K562 (cell line): Measurements from ENCODE around the gene RASGRP1. TPM values are rescaled to one million over a fixed set of nuclear protein-coding genes. Genes with fewer than 3 reads are reported as not detected.

Source experiments
- BHLHE40 ChIP-seq: IDR thresholded peaks from 2 replicates; pipeline ENCODE4 v1.6.1; 2011; ENCODE audit warnings: low read length, improper control_type of control experiment
- CBFA2T3 ChIP-seq: fragments of 450-650 bp; IDR thresholded peaks from 2 replicates; pipeline ENCODE4 v1.6.1; 2017
- CEBPG ChIP-seq, 3 experiments: fragments of 200-800 bp in 1 of 3; sonication (Bioruptor generic) in 1 of 3; sonication (generic) in 1 of 3; formaldehyde crosslinking in 1 of 3; IDR thresholded peaks in 2 of 3; conservative IDR thresholded peaks in 1 of 3; 2 replicates each; pipeline versions ENCODE4 v1.6.1 to v1.8.0; 2016 to 2022; ENCODE audit warnings: missing compliant biosample characterization in 2 of 3, missing genetic modification characterization in 2 of 3, mild to moderate bottlenecking in 1 of 3, missing genetic modification reagents in 1 of 3
- CHAMP1 ChIP-seq: fragments of 450-650 bp; IDR thresholded peaks from 2 replicates; pipeline ENCODE4 v1.6.1; 2016; ENCODE audit warnings: mild to moderate bottlenecking
- DACH1 ChIP-seq: fragments of 450-650 bp; IDR thresholded peaks from 2 replicates; pipeline ENCODE4 v1.6.1; 2018; ENCODE audit not compliant: partially characterized antibody
- E2F6 ChIP-seq, 2 experiments: IDR thresholded peaks; 2 replicates each; pipeline ENCODE4 v1.6.1; 2011; ENCODE audit warnings: borderline replicate concordance in 1 of 2, control low read depth in 1 of 2, low read depth in 1 of 2, low read length in 1 of 2, mild to moderate bottlenecking in 1 of 2, mixed read lengths in 1 of 2, moderate library complexity in 1 of 2; ENCODE audit not compliant: insufficient read depth in 1 of 2, insufficient read length in 1 of 2, poor library complexity in 1 of 2, severe bottlenecking in 1 of 2; ENCODE audit errors: extremely low read depth in 1 of 2
- E2F8 ChIP-seq: fragments of 450-650 bp; IDR thresholded peaks from 2 replicates; pipeline ENCODE4 v1.7.1; 2018; ENCODE audit warnings: mild to moderate bottlenecking, low read depth; ENCODE audit not compliant: partially characterized antibody
- EP400 ChIP-seq: fragments of 450-650 bp; IDR thresholded peaks from 2 replicates; pipeline ENCODE4 v1.6.1; 2017; ENCODE audit warnings: antibody characterized with exemption, mild to moderate bottlenecking, moderate library complexity
- FOSL1 ChIP-seq: fragments of 200-800 bp; sonication (Bioruptor generic); conservative IDR thresholded peaks from 2 replicates; pipeline ENCODE4 v1.6.1; 2016; ENCODE audit warnings: missing genetic modification characterization, missing compliant biosample characterization
- GATA2 ChIP-seq: sonication (generic); formaldehyde crosslinking; IDR thresholded peaks from 2 replicates; pipeline ENCODE4 v1.4.0; 2020; ENCODE audit warnings: mild to moderate bottlenecking, missing genetic modification reagents
- NCOA1 ChIP-seq: fragments of 450-650 bp; IDR thresholded peaks from 2 replicates; pipeline ENCODE4 v1.6.1; 2016; ENCODE audit warnings: low read depth
- NR4A1 ChIP-seq, 2 experiments: fragments of 250-450 bp in 1 of 2; fragments of 450-650 bp in 1 of 2; sonication (Bioruptor Pico) in 1 of 2; IDR thresholded peaks; 2 replicates each; pipeline versions ENCODE4 v1.4.0 to v1.6.1; 2016 to 2020; ENCODE audit warnings: mild to moderate bottlenecking in 2 of 2, missing compliant biosample characterization in 1 of 2, missing genetic modification characterization in 1 of 2, moderate library complexity in 1 of 2
- PHF21A ChIP-seq: fragments of 450-650 bp; IDR thresholded peaks from 2 replicates; pipeline ENCODE4 v1.6.1; 2017; ENCODE audit warnings: low read depth, borderline replicate concordance
- RNF2 ChIP-seq: sonication (generic); IDR thresholded peaks from 2 replicates; pipeline ENCODE4 v1.6.1; 2016
- SMARCC2 ChIP-seq: fragments of 450-650 bp; IDR thresholded peaks from 2 replicates; pipeline ENCODE4 v1.6.1; 2017; ENCODE audit warnings: antibody characterized with exemption, moderate library complexity, mild to moderate bottlenecking, low read depth
- SMARCE1 ChIP-seq: fragments of 450-650 bp; IDR thresholded peaks from 2 replicates; pipeline ENCODE4 v1.7.1; 2016; ENCODE audit warnings: mild to moderate bottlenecking
- STAT5A ChIP-seq: IDR thresholded peaks from 2 replicates; pipeline ENCODE4 v1.6.1; 2012; ENCODE audit warnings: low read length, inconsistent platforms, borderline replicate concordance
- STAT5B ChIP-seq: fragments of 250-450 bp; sonication (Bioruptor Pico); IDR thresholded peaks from 2 replicates; pipeline ENCODE4 v1.8.0; 2021; ENCODE audit warnings: mild to moderate bottlenecking, inconsistent platforms
- ZNF175 ChIP-seq: fragments of 200-800 bp; sonication (Bioruptor generic); IDR thresholded peaks from 2 replicates; pipeline ENCODE4 v1.6.1; 2016; ENCODE audit warnings: low read depth, mild to moderate bottlenecking, missing genetic modification characterization, missing compliant biosample characterization
- ZNF263 ChIP-seq: sonication (generic); formaldehyde crosslinking; IDR thresholded peaks from 2 replicates; pipeline ENCODE4 v1.8.0; 2022; ENCODE audit warnings: mild to moderate bottlenecking, missing genetic modification reagents, borderline replicate concordance
- ZNF76 ChIP-seq: fragments of 250-450 bp; sonication (Bioruptor Pico); IDR thresholded peaks from 2 replicates; pipeline ENCODE4 v1.4.0; 2020; ENCODE audit warnings: mild to moderate bottlenecking, moderate library complexity, borderline replicate concordance
- polyA plus RNA-seq, 8 experiments: library from polyadenylated mRNA; depleted of rRNA in 4 of 8; stranded (reverse) in 5 of 8; unstranded in 3 of 8; fragments of >200 nt; fragmentation: Nextera tagmentation in 2 of 8; fragmentation: Illumina TruSeq in 1 of 8; extraction: Ambion mirVana in 2 of 8; extraction: Trizol in 1 of 8; gene quantifications; 2 replicates each; pipeline versions ENCODE4 v1.2.1 to v1.2.3, GENCODE V29; 2011 to 2014; ENCODE audit warnings: inconsistent platforms in 1 of 8, missing spikeins in 1 of 8
- total RNA-seq, 7 experiments: library from RNA; depleted of rRNA in 6 of 7; stranded (reverse); fragments of >200 nt in 6 of 7; fragmentation: Illumina TruSeq in 2 of 7; extraction: Trizol in 2 of 7; gene quantifications; 2 replicates each; pipeline versions ENCODE4 v1.2.1 to v1.2.3, GENCODE V29; 2011 to 2021; ENCODE audit warnings: low replicate concordance in 1 of 7

RASGRP1 gene
- total and polyA plus RNA-seq, 9 of the 15 experiments (the other 6 are each of a cell fraction or from before 2014, with no cell fraction given), result 0.14 to 0.72 (median 0.31) TPM

- peak; percentile 67; the same call in 1 of the 2 replicates for TF ChIP-seq SMARCC2
- TF ChIP-seq RNF2, result peak; percentile 45; the same call in 1 of the 2 replicates
- peak; percentile 87 for TF ChIP-seq SMARCE1
- peak; percentile 95 for TF ChIP-seq ZNF263 (CRISPR knock-in tag)
- no peak for TF ChIP-seq STAT5B (CRISPR knock-in tag)
- TF ChIP-seq BHLHE40, result peak; percentile 40; the same call in 1 of the 2 replicates
- TF ChIP-seq NCOA1, result no peak
- TF ChIP-seq GATA2, result peak; percentile 33; the same call in 1 of the 2 replicates
- TF ChIP-seq E2F8, result no peak
- no peak for TF ChIP-seq CHAMP1
- peak; percentile 97 for TF ChIP-seq FOSL1 (tag)
- peak; percentile 13 for TF ChIP-seq DACH1
- peak; percentile 33 for TF ChIP-seq CBFA2T3
- TF ChIP-seq EP400, result peak; percentile 49; the same call in 1 of the 2 replicates
- TF ChIP-seq NR4A1 (CRISPR knock-in tag; IDR thresholded peaks at IDR 0.05), result no peak
- no peak for TF ChIP-seq NR4A1 (tag; IDR thresholded peaks at IDR 0.05)
- TF ChIP-seq STAT5A, result no peak
- peak; percentile 61; the same call in 1 of the 2 replicates for TF ChIP-seq ZNF175 (CRISPR knock-in tag)
- TF ChIP-seq CEBPG (CRISPR knock-in tag; IDR thresholded peaks at IDR 0.05), result peak; percentile 95
- peak; percentile 97 to 98 for TF ChIP-seq CEBPG (tag; conservative IDR thresholded peaks at IDR 0.05 in 1 of 2, IDR thresholded peaks at IDR 0.05 in 1 of 2)
- TF ChIP-seq E2F6 (IDR thresholded peaks at IDR 0.05; ENCODE audit: borderline replicate concordance in 1 of 2, extremely low read depth in 1 of 2, insufficient read depth in 1 of 2, insufficient read length in 1 of 2, low read depth in 1 of 2, low read length in 1 of 2, poor library complexity in 1 of 2, severe bottlenecking in 1 of 2), result no peak
- TF ChIP-seq PHF21A, result no peak
- no peak for TF ChIP-seq ZNF76 (CRISPR knock-in tag)
Measured at GRCh38 chr15:38589502-38589901, 24.9 kb upstream of the RASGRP1 start (continued).
